ENCODE results near the gene TRPM7.

Gene TRPM7

GRCh38 chr15:50558012-50558411, 128.6 kb downstream of the TRPM7 start:
- no peak for DNase-seq

- no peak for DNase-seq
These were observed 129.8 kb downstream of the TRPM7 start for GRCh38 chr15:50556642-50557371.

- DNase-seq = no peak
These were observed 134.4 kb downstream of the TRPM7 start for GRCh38 chr15:50552238-50552637.

GRCh38 chr15:50549326-50549725, 137.3 kb downstream of the TRPM7 start:
- DNase-seq = no peak

- no peak for DNase-seq
These were observed 140.0 kb downstream of the TRPM7 start, which contains the start of gene USP50 for GRCh38 chr15:50546566-50546965. Gene USP50 (minus strand): TSS chr15:50546666. CDS start chr15:50546525, 141 bp downstream.

- no peak for DNase-seq
These were observed 142.2 kb downstream of the TRPM7 start for GRCh38 chr15:50544368-50544767.

GRCh38 chr15:50543556-50543955, 143.0 kb downstream of the TRPM7 start:
- DNase-seq = no peak

- no peak for DNase-seq
These were observed 143.7 kb downstream of the TRPM7 start for GRCh38 chr15:50542887-50543210.

- DNase-seq = no peak
These were observed 154.8 kb downstream of the TRPM7 start for GRCh38 chr15:50531766-50532165.

- DNase-seq = no peak
These were observed 155.4 kb downstream of the TRPM7 start for GRCh38 chr15:50531163-50531562.

GRCh38 chr15:50523851-50524251, 162.7 kb downstream of the TRPM7 start:
- DNase-seq = no peak

GRCh38 chr15:50519740-50520425, 166.7 kb downstream of the TRPM7 start:
- DNase-seq = no peak

GRCh38 chr15:50513001-50513400, 173.6 kb downstream of the TRPM7 start:
- DNase-seq = no peak

Data from 8988T (cell line).